GM12875 (cell line): ENCODE results near the gene NEK6.

Experiments
- H3K4me3 ChIP-seq: one replicate; pipeline ENCODE4 v1.5.1; 2011; ENCODE audit warnings: low read depth, low read length, control low read depth
- CTCF ChIP-seq: IDR thresholded peaks from 2 replicates; pipeline ENCODE4 v1.5.1; 2011; ENCODE audit warnings: low read depth, mild to moderate bottlenecking, control low read depth, inconsistent platforms, low read length, moderate library complexity, borderline replicate concordance; ENCODE audit not compliant: insufficient read depth

NEK6 gene

DNA sequence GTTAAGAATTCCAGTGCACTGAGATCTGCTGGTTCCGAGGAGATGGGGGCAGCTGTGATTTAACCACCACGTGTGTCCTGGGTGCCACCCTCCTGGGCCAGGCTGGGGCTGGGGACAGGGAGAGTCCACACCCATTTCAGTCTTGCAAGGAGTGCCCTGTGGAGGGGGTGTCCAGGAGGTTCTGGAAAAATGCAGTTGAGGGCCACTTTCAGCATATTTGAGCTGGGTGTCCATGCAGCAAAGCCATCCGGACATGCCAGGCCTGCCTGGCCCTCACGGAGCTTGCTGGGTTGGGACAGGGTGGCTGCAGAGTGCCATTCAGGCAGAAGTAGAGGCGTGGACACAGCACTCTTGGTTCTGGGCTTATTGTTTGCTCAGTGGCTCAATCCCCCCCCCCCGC, 68.1 kb downstream of the NEK6 start:
- no peak for TF ChIP-seq CTCF
- no peak overlapping the region for H3K4me3 ChIP-seq

DNA sequence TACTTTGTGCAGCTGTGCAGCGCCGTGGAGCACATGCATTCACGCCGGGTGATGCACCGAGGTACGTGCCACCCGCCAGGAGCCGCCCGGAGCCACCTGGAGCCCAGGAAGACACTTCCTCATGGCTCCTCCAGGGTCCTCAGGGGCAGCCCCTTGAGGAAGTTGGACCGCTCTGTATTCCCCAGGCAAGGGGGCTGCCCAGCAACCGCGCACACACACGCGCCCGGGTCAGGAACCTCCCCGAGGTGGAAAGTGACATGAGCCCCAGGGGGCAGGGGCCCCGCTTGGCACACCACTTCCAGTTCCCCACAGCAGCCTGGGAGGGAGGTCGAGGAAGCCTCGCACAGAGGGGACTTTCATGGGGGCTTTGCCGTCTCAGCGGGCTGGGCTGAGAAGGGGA, 68.6 kb downstream of the NEK6 start:
- H3K4me3 ChIP-seq: no peak overlapping the region
- no peak for TF ChIP-seq CTCF

DNA sequence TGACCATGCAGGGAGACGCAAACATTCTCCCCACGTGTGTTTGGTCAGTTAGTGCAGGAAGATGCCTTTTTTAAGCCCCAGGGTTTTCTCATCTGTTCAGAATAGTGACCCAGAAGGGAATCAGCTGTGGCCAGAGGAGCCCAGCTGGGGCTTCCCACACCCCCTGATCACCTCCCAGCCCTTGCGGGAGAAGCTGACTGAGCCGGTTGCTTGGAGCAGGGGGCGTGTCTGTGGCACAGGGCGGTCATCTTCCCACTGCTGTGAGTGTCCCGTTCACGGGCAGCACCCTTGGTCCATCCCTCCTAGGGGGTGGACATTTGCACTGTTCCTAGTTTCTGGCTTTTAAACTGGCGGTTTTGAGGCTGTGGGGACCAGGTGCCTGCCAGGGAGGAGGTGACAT, 69.7 kb downstream of the NEK6 start:
- TF ChIP-seq CTCF: no peak
- no peak overlapping the region for H3K4me3 ChIP-seq

DNA sequence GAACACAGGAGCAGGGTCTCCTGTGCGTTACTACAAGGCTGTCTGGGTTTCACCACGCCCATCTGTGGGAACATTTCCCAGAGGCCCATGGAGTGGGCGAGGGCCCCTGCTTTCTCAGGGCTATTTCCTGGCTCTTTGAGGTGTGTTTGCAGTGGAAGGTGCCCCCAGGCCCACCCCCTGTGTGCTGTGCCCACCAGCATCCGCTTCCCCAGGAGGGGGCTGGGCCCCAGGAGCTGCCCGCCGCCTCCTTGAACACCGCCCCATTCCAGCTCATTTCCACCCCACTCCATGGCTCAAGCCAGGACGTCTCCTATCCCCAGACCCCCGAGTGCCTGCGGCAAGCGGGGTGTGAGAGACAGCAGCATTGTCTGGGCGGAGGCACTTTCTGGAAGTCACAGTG, 70.5 kb downstream of the NEK6 start:
- TF ChIP-seq CTCF: no peak
- no peak overlapping the region for H3K4me3 ChIP-seq

DNA sequence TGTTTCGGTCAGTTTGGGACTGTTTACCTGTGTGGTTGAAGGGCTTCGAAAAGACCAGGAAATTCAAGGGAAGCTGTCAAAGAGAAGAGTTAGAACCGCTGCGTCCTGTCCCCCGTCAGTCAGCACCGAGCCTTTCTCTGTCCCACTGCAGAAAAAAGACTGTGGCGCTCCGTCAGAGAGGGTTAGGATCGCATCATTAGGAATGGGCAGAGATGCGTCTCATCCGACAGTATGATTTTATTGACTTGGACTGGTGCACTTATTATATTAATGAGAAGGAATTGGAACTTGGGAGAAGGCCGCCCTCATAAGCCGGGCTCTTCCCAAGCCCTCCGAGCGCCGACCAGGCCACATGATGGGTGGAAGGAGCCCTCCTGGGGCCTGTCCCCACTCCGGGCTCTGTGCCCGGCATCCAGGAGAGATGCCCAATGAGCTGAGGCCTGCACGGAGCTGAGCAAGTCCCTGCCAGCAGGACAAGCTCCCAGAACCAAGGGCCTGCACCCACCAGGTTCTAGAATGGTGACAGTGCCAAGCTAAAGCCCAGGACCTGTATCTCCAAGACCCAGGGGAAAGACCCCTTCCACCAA, 71.5 kb downstream of the NEK6 start:
- H3K4me3 ChIP-seq: no peak overlapping the region
- TF ChIP-seq CTCF: no peak

DNA sequence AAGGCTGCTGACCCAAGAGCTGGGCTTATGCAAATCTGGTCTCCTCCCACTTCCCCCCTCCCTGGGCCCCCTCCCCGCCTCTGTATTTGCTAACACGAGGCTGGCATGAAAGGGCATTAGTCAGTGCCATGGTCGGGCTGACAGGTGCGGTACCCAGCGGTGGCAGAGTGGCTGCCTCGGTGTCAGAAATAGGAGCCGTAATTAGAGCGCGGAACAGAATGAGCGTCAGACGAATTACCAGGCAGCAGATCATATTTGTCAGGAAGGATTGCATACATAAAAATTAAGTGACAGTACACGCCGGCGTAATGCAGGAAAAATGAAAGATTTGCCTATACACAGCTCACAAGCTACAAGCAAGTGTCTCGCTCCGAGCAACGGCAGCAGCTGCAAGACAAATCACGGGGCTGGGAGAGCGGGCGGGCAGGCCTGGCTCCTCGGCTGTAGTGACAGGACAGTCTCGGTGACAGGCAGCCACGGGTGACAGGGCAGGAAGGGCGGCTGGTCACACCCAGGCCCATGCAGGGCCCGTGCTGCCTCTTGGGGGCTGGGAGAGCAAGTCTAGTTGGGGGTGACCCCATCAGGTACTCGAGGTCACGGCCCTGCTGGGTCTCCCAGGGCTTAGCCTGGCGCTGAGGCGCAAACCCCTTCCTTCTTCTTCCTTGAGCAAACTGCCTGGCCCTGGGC, 72.4 kb downstream of the NEK6 start:
- no peak for TF ChIP-seq CTCF
- no peak overlapping the region for H3K4me3 ChIP-seq

DNA sequence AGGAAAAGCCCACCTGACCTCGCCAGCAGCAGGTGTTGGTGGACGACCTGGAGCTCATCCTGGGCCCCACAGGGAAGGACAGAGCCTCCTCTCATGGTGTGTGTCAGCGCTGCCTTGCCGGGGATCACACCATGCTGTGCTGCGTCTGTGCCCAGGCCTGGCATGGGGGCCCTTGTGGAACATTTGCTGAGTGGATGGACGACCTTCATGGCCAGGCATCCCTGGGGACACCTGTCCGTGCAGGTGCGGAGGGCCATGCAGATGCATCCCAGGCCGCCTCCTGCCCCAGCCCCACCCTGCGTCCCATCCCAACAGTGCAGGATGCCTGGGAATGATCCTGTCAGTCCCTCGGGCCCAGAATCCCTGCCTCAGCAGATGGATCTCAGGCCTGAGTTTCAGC, 73.8 kb downstream of the NEK6 start:
- no peak overlapping the region for H3K4me3 ChIP-seq
- no peak for TF ChIP-seq CTCF
